Panc1 (cell line): Measurements from ENCODE around the gene PHLPP1. TPM values are rescaled to one million over a fixed set of nuclear protein-coding genes. Genes with fewer than 3 reads are reported as not detected.
A peak's percentile ranks its signal among the peaks of the same experiment; 100 is the strongest.

Experiments
- ATAC-seq: fragments of 200-7000 bp; cut with Tn5 transposase; 2 replicates; pipeline ENCODE4 v1.9.1; 2020; ENCODE audit warnings: mild to moderate bottlenecking, moderate library complexity
- BruUV-seq: library from RNA; stranded (reverse); fragments of 400-500 nt; replicated peaks from 2 replicates; lab custom pipeline; 2021; lab: Mats Ljungman, UMichigan
- CTCF ChIA-PET: fragments of 300-600 bp; sonication (Branson Sonifier 250); formaldehyde crosslinking; loops from one replicate; lab custom pipeline; 2022; ENCODE audit warnings: antibody characterized with exemption; lab: Charles Lee
- POLR2A ChIA-PET: fragments of 300-600 bp; sonication (Branson Sonifier 250); formaldehyde crosslinking; loops from one replicate; lab custom pipeline; 2022; ENCODE audit warnings: antibody characterized with exemption; lab: Charles Lee
- DNase-seq: peaks from one replicate; pipeline ENCODE4 v3.0.0-alpha.2; 2010; ENCODE audit warnings: low read depth, low spot score
- H3K27ac ChIP-seq: 2 replicates; pipeline ENCODE4 v1.5.1; 2011; ENCODE audit warnings: mild to moderate bottlenecking, low read length, inconsistent platforms
- H3K27me3 ChIP-seq: fragments of 200-500 bp; sonication (Bioruptor generic); 2 replicates; pipeline ENCODE4 v1.6.0; 2014; ENCODE audit warnings: low read length, inconsistent platforms; ENCODE audit not compliant: control insufficient read depth, insufficient read depth
- H3K36me3 ChIP-seq: fragments of 200-500 bp; sonication (Bioruptor generic); 2 replicates; pipeline ENCODE4 v1.5.1; 2014; ENCODE audit warnings: inconsistent platforms, mild to moderate bottlenecking, low read length, moderate library complexity; ENCODE audit not compliant: control insufficient read depth, insufficient read depth
- H3K4me1 ChIP-seq: 2 replicates; pipeline ENCODE4 v1.5.1; 2011; ENCODE audit warnings: inconsistent platforms, mild to moderate bottlenecking, low read length, moderate library complexity; ENCODE audit not compliant: control insufficient read depth, insufficient read depth
- H3K4me3 ChIP-seq, 2 experiments: 2 replicates each; pipeline ENCODE4 v1.5.1; 2011 to 2012; ENCODE audit warnings: low read depth in 2 of 2, low read length in 2 of 2, mild to moderate bottlenecking in 2 of 2, inconsistent platforms in 1 of 2, moderate library complexity in 1 of 2
- H3K9me3 ChIP-seq: fragments of 200-500 bp; sonication (Bioruptor generic); 2 replicates; pipeline ENCODE4 v1.5.1; 2014; ENCODE audit warnings: low read depth, mild to moderate bottlenecking, inconsistent platforms, low read length, moderate library complexity; ENCODE audit not compliant: control insufficient read depth, insufficient read depth
- CTCF ChIP-seq: fragments of 450-650 bp; IDR thresholded peaks from 2 replicates; pipeline ENCODE4 v1.5.1; 2017; ENCODE audit warnings: mild to moderate bottlenecking
- POLR2AphosphoS5 ChIP-seq: IDR thresholded peaks from 2 replicates; pipeline ENCODE4 v1.6.1; 2012; ENCODE audit warnings: mild to moderate bottlenecking, low read depth, low read length, moderate library complexity
- SIN3A ChIP-seq: IDR thresholded peaks from 2 replicates; pipeline ENCODE4 v1.6.1; 2012; ENCODE audit warnings: low read depth, mild to moderate bottlenecking, low read length, moderate library complexity, borderline replicate concordance; ENCODE audit not compliant: insufficient read depth
- TCF7L2 ChIP-seq: IDR thresholded peaks from 2 replicates; pipeline ENCODE4 v1.6.1; 2011; ENCODE audit warnings: mild to moderate bottlenecking, low read depth, low read length, inconsistent platforms
- in situ Hi-C: cut with HindIII; loops from 2 replicates; pipeline ENCODE4 v1.10.0; 2016; ENCODE audit warnings: low sequenced_read_pairs, low pct_unique_long_range_greater_than_20kb
- intact Hi-C: fragments of 100-400 bp; cut with micrococcal nuclease; formaldehyde crosslinking; loops from one replicate; pipeline ENCODE4 v1.10.0; 2022; ENCODE audit not compliant: unreplicated experiment
- total RNA-seq: library from RNA; stranded (reverse); gene quantifications from one replicate; pipeline ENCODE4 v1.2.1, GENCODE V29; 2021; ENCODE audit not compliant: unreplicated experiment
- TF ChIP-seq, protein P1 (sequence below), 2 experiments: IDR thresholded peaks; 2 replicates each; pipeline ENCODE4 v1.6.1; 2011 to 2012; ENCODE audit warnings: low read depth in 2 of 2, control low read depth in 1 of 2, low read length in 1 of 2, mild to moderate bottlenecking in 1 of 2, moderate library complexity in 1 of 2; ENCODE audit not compliant: insufficient read depth in 1 of 2

The PHLPP1 gene
- total RNA-seq, 1 experiment from 2014 or later, result 6.3 TPM

DNA sequence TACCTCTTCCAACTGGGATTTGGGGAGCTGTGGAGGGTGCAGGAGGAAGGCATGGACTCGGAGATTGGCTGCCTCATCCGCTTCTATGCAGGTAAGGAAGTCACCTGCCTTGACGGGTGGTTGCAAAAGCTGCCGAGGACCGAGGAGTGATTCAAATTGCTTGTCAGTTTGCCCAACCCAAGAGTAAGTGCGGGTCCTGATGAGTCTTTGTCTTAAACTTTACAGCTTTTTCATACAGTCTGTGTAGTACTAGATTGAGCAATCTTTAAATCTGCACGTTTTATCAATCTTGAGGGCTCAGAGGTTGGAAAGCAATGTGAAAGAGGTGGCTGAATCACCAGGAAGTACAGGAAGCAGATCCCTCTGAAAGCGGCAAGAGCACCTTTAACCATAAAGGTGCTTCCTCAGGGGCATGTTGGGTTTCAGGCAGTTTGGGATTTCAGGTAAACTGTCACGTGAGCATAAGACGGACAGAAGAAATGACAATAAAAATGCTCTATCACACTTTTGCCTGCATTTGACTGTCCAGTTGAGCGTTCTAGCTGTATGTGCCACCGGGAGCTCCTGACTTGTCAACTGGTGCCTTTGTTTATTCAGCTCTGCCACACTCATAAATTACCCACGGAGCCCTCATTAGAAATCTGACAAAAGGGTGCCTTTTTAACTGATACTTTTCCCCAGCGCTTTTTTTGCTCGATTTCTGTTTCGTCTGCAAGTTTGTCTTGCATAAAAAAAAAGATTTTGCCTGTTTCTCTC is 2.0 kb downstream of the PHLPP1 start:
- no peak for ATAC-seq
- 0 out of 2 replicates have a peak overlapping the region, but pooled peaks have one; percentile 54 for H3K27ac ChIP-seq
- H3K4me3 ChIP-seq, result peak overlapping the region; percentile 55 to 64
- intact Hi-C loops (loop anchor here (5.0 kb wide), 1 partner anchor 85 kb away; no protein-coding TSS in a partner anchor), in situ Hi-C loops (no loop called here)
- ChIA-PET CTCF (no interaction called here), POLR2A (interaction anchor here (0.6 kb wide), 1 partner anchor 273 kb away, joined by 3 read pairs; no protein-coding TSS in a partner anchor)
- no peaks in the 10 kb centered on the region for H3K27me3 ChIP-seq
- peaks cover 6% of the 10 kb centered on the region; the same call in 1 of the 2 replicates for H3K4me1 ChIP-seq
- H3K36me3 ChIP-seq, result no peaks in the 10 kb centered on the region
- no peak for DNase-seq
- H3K9me3 ChIP-seq, result no peaks in the 10 kb centered on the region
- TF ChIP-seq, protein P1, sequence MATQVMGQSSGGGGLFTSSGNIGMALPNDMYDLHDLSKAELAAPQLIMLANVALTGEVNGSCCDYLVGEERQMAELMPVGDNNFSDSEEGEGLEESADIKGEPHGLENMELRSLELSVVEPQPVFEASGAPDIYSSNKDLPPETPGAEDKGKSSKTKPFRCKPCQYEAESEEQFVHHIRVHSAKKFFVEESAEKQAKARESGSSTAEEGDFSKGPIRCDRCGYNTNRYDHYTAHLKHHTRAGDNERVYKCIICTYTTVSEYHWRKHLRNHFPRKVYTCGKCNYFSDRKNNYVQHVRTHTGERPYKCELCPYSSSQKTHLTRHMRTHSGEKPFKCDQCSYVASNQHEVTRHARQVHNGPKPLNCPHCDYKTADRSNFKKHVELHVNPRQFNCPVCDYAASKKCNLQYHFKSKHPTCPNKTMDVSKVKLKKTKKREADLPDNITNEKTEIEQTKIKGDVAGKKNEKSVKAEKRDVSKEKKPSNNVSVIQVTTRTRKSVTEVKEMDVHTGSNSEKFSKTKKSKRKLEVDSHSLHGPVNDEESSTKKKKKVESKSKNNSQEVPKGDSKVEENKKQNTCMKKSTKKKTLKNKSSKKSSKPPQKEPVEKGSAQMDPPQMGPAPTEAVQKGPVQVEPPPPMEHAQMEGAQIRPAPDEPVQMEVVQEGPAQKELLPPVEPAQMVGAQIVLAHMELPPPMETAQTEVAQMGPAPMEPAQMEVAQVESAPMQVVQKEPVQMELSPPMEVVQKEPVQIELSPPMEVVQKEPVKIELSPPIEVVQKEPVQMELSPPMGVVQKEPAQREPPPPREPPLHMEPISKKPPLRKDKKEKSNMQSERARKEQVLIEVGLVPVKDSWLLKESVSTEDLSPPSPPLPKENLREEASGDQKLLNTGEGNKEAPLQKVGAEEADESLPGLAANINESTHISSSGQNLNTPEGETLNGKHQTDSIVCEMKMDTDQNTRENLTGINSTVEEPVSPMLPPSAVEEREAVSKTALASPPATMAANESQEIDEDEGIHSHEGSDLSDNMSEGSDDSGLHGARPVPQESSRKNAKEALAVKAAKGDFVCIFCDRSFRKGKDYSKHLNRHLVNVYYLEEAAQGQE (IDR thresholded peaks at IDR 0.05; ENCODE audit: insufficient read depth in 1 of 2, low read depth in 2 of 2, low read length in 1 of 2), result no peak
- no peak for TF ChIP-seq TCF7L2
- TF ChIP-seq SIN3A, result no peak
- TF ChIP-seq POLR2AphosphoS5, result no peak
- no peak for TF ChIP-seq CTCF
- BruUV-seq, result no TSS peak

DNA sequence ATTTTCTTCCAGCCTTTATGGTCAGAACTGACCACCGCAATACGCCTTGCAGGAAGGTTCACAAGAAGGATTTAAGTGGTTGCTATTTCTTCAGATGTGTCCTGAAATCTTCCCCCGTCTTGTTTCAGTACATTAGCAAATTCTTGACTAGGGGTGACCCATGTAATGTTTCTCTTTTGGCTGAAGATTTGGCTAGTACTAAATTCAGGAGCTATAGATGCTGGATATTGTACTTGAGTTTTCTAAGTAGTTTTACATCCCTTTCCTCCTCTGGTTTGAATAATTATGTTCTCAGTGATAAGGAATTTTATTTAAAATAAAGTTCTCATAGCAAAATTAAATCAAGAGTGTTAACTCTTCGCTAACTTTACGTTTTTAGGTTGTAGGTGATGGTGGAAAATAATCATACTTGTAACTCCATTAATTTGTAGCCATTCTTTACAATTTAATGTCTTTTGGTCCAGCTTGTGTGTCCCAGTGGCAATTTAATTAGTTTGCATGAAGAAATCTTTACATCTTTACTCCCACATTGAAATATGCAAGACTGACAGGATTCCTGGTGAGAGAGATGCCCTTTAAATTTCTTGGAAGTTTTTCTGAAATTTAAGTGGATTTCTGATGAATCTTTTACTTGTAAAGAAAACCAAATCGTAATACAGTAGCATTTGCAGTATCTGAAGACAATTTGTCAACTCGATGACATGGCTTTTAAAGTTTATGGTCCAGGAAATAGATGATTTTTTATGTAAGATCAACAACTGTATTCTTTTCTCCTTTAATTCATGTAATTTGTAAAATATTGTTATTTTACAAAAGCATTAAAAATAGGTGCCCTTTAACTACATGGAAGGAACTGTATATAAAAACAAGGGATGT is 2.8 kb downstream of the PHLPP1 start:
- intact Hi-C loops (loop anchor here (5.0 kb wide), 1 partner anchor 84 kb away; no protein-coding TSS in a partner anchor), in situ Hi-C loops (no loop called here)
- H3K9me3 ChIP-seq, result no peaks in the 10 kb centered on the region
- H3K27ac ChIP-seq, result no peak overlapping the region
- no peaks in the 10 kb centered on the region for H3K36me3 ChIP-seq
- DNase-seq (no peak), ATAC-seq (no peak)
- TF ChIP-seq SIN3A (no peak), CTCF (no peak), POLR2AphosphoS5 (no peak), TCF7L2 (no peak)
- TF ChIP-seq, protein P1 (IDR thresholded peaks at IDR 0.05; ENCODE audit: insufficient read depth in 1 of 2, low read depth in 2 of 2, low read length in 1 of 2), result no peak
- ChIA-PET CTCF (no interaction called here), POLR2A (no interaction called here)
- H3K27me3 ChIP-seq, result no peaks in the 10 kb centered on the region
- peaks cover 6% of the 10 kb centered on the region; the same call in 1 of the 2 replicates for H3K4me1 ChIP-seq
- BruUV-seq, result TSS peak; percentile 43
- peak overlapping the region; percentile 55 to 64 for H3K4me3 ChIP-seq
